CD14-positive monocyte (primary cell): Measurements from ENCODE around the gene ITGA2B. TPM values are rescaled to one million over a fixed set of nuclear protein-coding genes. Genes with fewer than 3 reads are reported as not detected.
A peak's percentile ranks its signal among the peaks of the same experiment; 100 is the strongest.

Experiments used
- DNase-seq, 3 donors: peaks; one replicate each; pipeline ENCODE4 v3.0.0-alpha.2; 2011 to 2022
- H2AFZ ChIP-seq: 2 replicates; pipeline ENCODE4 v1.6.0; 2012; ENCODE audit warnings: mild to moderate bottlenecking, low read depth, low read length, inconsistent platforms; ENCODE audit not compliant: insufficient read depth, poor library complexity, severe bottlenecking
- H3K27ac ChIP-seq, 2 donors: 1 replicate in 1 of 2; 2 replicates in 1 of 2; pipeline ENCODE4 v1.5.1; 2012 to 2013; ENCODE audit warnings: low read length in 2 of 2, control low read depth in 1 of 2, inconsistent platforms in 1 of 2, low read depth in 1 of 2, mild to moderate bottlenecking in 1 of 2
- H3K27me3 ChIP-seq, 2 donors: one replicate each; pipeline versions ENCODE4 v1.6.0 to v1.6.1; 2011 to 2013; ENCODE audit warnings: low read length in 2 of 2; ENCODE audit not compliant: control insufficient read depth in 2 of 2, insufficient read depth in 2 of 2
- H3K36me3 ChIP-seq, 2 donors: replicated peaks in 1 of 2; 1 replicate in 1 of 2; 2 replicates in 1 of 2; pipeline versions ENCODE4 v1.5.1 to v1.6.1; 2012 to 2013; ENCODE audit warnings: low read length in 2 of 2, control low read depth in 1 of 2, inconsistent platforms in 1 of 2, mild to moderate bottlenecking in 1 of 2; ENCODE audit not compliant: insufficient read depth in 2 of 2, control insufficient read depth in 1 of 2
- H3K4me1 ChIP-seq, 2 donors: 1 replicate in 1 of 2; 2 replicates in 1 of 2; pipeline versions ENCODE4 v1.5.1 to v1.6.1; 2012 to 2013; ENCODE audit warnings: low read length in 2 of 2, control low read depth in 1 of 2, inconsistent platforms in 1 of 2, mild to moderate bottlenecking in 1 of 2, moderate library complexity in 1 of 2; ENCODE audit not compliant: insufficient read depth in 2 of 2, control insufficient read depth in 1 of 2
- H3K4me2 ChIP-seq: replicated peaks from 2 replicates; pipeline ENCODE3; 2012; ENCODE audit warnings: low read length, moderate library complexity, mild to moderate bottlenecking; ENCODE audit not compliant: poor library complexity, severe bottlenecking; ENCODE audit errors: extremely low read depth
- H3K4me3 ChIP-seq, 3 experiments: fragments of 200-600 bp in 1 of 3; sonication (generic) in 1 of 3; replicated peaks in 1 of 3; 1 replicate in 2 of 3; 2 replicates in 1 of 3; pipeline ENCODE4 v1.5.1; 2011 to 2013; ENCODE audit warnings: low read length in 3 of 3, mild to moderate bottlenecking in 3 of 3, control low read depth in 2 of 3, low read depth in 2 of 3, inconsistent platforms in 1 of 3, moderate library complexity in 1 of 3
- H3K79me2 ChIP-seq: 2 replicates; pipeline ENCODE4 v1.6.0; 2012; ENCODE audit warnings: mild to moderate bottlenecking, control low read depth, inconsistent platforms, low read length, moderate library complexity; ENCODE audit not compliant: insufficient read depth
- H3K9ac ChIP-seq: 2 replicates; pipeline ENCODE4 v1.6.0; 2017; ENCODE audit warnings: low read length, mild to moderate bottlenecking; ENCODE audit not compliant: insufficient read depth, poor library complexity, severe bottlenecking
- H3K9me3 ChIP-seq, 2 donors: replicated peaks in 1 of 2; 1 replicate in 1 of 2; 2 replicates in 1 of 2; pipeline versions ENCODE4 v1.5.1 to v1.6.1; 2012 to 2013; ENCODE audit warnings: low read length in 2 of 2, control low read depth in 1 of 2; ENCODE audit not compliant: control insufficient read depth in 1 of 2, insufficient read depth in 1 of 2
- H4K20me1 ChIP-seq: 2 replicates; pipeline ENCODE4 v1.6.0; 2012; ENCODE audit warnings: mild to moderate bottlenecking, low read length, control low read depth, moderate library complexity; ENCODE audit not compliant: insufficient read depth
- H3K27ac Mint-ChIP-seq, 7 donors: one replicate each; pipeline ENCODE4 v1.8.0; 2020; ENCODE audit warnings: mild to moderate bottlenecking in 7 of 7, mixed read lengths in 7 of 7, moderate library complexity in 6 of 7, inconsistent platforms in 2 of 7
- H3K27me3 Mint-ChIP-seq, 3 donors: one replicate each; pipeline ENCODE4 v1.8.0; 2021 to 2022; ENCODE audit warnings: low read depth in 3 of 3, mild to moderate bottlenecking in 3 of 3, mixed read lengths in 3 of 3, moderate library complexity in 3 of 3, inconsistent platforms in 1 of 3
- H3K36me3 Mint-ChIP-seq, 2 donors: one replicate each; pipeline ENCODE4 v1.8.0; 2020; ENCODE audit warnings: mixed read lengths in 2 of 2, inconsistent platforms in 1 of 2, mild to moderate bottlenecking in 1 of 2
- H3K4me1 Mint-ChIP-seq: one replicate; pipeline ENCODE4 v1.8.0; 2020; ENCODE audit warnings: mild to moderate bottlenecking, mixed read lengths
- H3K4me3 Mint-ChIP-seq, 2 donors: one replicate each; pipeline ENCODE4 v1.8.0; 2020; ENCODE audit warnings: mild to moderate bottlenecking in 2 of 2, mixed read lengths in 2 of 2, moderate library complexity in 1 of 2
- H3K9me3 Mint-ChIP-seq, 7 donors: one replicate each; pipeline ENCODE4 v1.8.0; 2020 to 2022; ENCODE audit warnings: mixed read lengths in 7 of 7, mild to moderate bottlenecking in 6 of 7, moderate library complexity in 6 of 7, inconsistent platforms in 2 of 7
- CTCF ChIP-seq: fragments of 200-600 bp; IDR thresholded peaks from one replicate; pipeline ENCODE4 v1.8.0; 2022; ENCODE audit warnings: antibody characterized with exemption, mild to moderate bottlenecking
- WGBS: methylation state at CpG from one replicate; pipeline ENCODE4 v1.1.5; 2013; ENCODE audit warnings: missing lambda C conversion rate; ENCODE audit not compliant: insufficient coverage; 5-methylcytosine and 5-hydroxymethylcytosine counted together
- intact Hi-C, 2 donors: fragments of 100-400 bp; cut with micrococcal nuclease; formaldehyde crosslinking; loops; one replicate each; pipeline versions ENCODE4 v1.15.0 to v1.15.1; 2023
- polyA plus RNA-seq, 3 donors: library from polyadenylated mRNA; depleted of rRNA in 1 of 3; unstranded in 2 of 3; stranded (reverse) in 1 of 3; fragments of 300-500 nt in 2 of 3; fragments of >200 nt in 1 of 3; fragmentation: Illumina TruSeq in 2 of 3; gene quantifications; 1 replicate in 2 of 3; 2 replicates in 1 of 3; pipeline ENCODE4 v1.2.3, GENCODE V29; 2012 to 2021

ITGA2B gene
- polyA plus RNA-seq, 3 donors: 0.21 to 1.2 (median 1.1) TPM

- peaks cover 3 to 33% of the 10 kb centered on the region in 2 donors for H3K27me3 ChIP-seq
- peaks cover 15% of the 10 kb centered on the region for H3K4me1 Mint-ChIP-seq
- TF ChIP-seq CTCF: no peak
- no peak overlapping the region for H3K9ac ChIP-seq
- H3K27me3 Mint-ChIP-seq: peaks cover 28 to 48% (median 35%) of the 10 kb centered on the region in 3 donors
- H3K36me3 ChIP-seq: no peaks in the 10 kb centered on the region
- no peak overlapping the region for H3K27ac Mint-ChIP-seq
- H3K4me1 ChIP-seq: peaks cover 14 to 16% of the 10 kb centered on the region in 2 donors
- intact Hi-C loops: no loop called here
- peaks cover 0 to 4% of the 10 kb centered on the region in 2 donors for H3K36me3 Mint-ChIP-seq
- no peak overlapping the region for H3K4me3 ChIP-seq
- no peaks in the 10 kb centered on the region for H3K9me3 ChIP-seq
- peak overlapping the region in 1 of 2 donors; percentile 1 for H3K4me3 Mint-ChIP-seq
- 62% methylated on average over 4 of the region's 4 CpGs for WGBS
- H2AFZ ChIP-seq: no peak overlapping the region
- no peak overlapping the region for H3K4me2 ChIP-seq
- no peak for DNase-seq
- peaks cover 0 to 2% (median 0%) of the 10 kb centered on the region in 7 donors for H3K9me3 Mint-ChIP-seq
- no peaks in the 10 kb centered on the region for H3K79me2 ChIP-seq
- no peak overlapping the region for H3K27ac ChIP-seq
- H4K20me1 ChIP-seq: no peaks in the 10 kb centered on the region
These were observed 7.6 kb downstream of the ITGA2B start for GRCh38 chr17:44381810-44382305.

GRCh38 chr17:44380767-44381166 is 8.7 kb downstream of the ITGA2B start:
- Histone ChIP-seq H2AFZ (no peak overlapping the region), H3K9me3 (no peaks in the 10 kb centered on the region), H3K36me3 (no peaks in the 10 kb centered on the region), H3K27me3 (peaks cover 1 to 22% of the 10 kb centered on the region in 2 donors), H4K20me1 (no peaks in the 10 kb centered on the region), H3K4me1 (peaks cover 11 to 13% of the 10 kb centered on the region in 2 donors), H3K4me2 (no peak overlapping the region), H3K9ac (no peak overlapping the region), H3K27ac (no peak overlapping the region), H3K79me2 (no peaks in the 10 kb centered on the region), H3K4me3 (no peak overlapping the region)
- no peak for TF ChIP-seq CTCF
- DNase-seq: no peak
- Mint-ChIP-seq H3K27ac (peak overlapping the region in 1 of 7 donors; percentile 5), H3K36me3 (no peaks in the 10 kb centered on the region), H3K4me3 (no peak overlapping the region), H3K27me3 (peaks cover 21 to 37% (median 28%) of the 10 kb centered on the region in 3 donors), H3K4me1 (peaks cover 11% of the 10 kb centered on the region), H3K9me3 (peaks cover 0 to 2% (median 0%) of the 10 kb centered on the region in 7 donors)
- 93% methylated on average over 5 of the region's 9 CpGs for WGBS
- intact Hi-C loops: no loop called here
